ENCODE data around the gene DQX1. TPM values are rescaled to one million over a fixed set of nuclear protein-coding genes. Genes with fewer than 3 reads are reported as not detected.

Gene DQX1
- total and polyA plus RNA-seq, 2 experiments from 2014 or later: 0.32 to 0.52 TPM

- TF ChIP-seq, protein P1, sequence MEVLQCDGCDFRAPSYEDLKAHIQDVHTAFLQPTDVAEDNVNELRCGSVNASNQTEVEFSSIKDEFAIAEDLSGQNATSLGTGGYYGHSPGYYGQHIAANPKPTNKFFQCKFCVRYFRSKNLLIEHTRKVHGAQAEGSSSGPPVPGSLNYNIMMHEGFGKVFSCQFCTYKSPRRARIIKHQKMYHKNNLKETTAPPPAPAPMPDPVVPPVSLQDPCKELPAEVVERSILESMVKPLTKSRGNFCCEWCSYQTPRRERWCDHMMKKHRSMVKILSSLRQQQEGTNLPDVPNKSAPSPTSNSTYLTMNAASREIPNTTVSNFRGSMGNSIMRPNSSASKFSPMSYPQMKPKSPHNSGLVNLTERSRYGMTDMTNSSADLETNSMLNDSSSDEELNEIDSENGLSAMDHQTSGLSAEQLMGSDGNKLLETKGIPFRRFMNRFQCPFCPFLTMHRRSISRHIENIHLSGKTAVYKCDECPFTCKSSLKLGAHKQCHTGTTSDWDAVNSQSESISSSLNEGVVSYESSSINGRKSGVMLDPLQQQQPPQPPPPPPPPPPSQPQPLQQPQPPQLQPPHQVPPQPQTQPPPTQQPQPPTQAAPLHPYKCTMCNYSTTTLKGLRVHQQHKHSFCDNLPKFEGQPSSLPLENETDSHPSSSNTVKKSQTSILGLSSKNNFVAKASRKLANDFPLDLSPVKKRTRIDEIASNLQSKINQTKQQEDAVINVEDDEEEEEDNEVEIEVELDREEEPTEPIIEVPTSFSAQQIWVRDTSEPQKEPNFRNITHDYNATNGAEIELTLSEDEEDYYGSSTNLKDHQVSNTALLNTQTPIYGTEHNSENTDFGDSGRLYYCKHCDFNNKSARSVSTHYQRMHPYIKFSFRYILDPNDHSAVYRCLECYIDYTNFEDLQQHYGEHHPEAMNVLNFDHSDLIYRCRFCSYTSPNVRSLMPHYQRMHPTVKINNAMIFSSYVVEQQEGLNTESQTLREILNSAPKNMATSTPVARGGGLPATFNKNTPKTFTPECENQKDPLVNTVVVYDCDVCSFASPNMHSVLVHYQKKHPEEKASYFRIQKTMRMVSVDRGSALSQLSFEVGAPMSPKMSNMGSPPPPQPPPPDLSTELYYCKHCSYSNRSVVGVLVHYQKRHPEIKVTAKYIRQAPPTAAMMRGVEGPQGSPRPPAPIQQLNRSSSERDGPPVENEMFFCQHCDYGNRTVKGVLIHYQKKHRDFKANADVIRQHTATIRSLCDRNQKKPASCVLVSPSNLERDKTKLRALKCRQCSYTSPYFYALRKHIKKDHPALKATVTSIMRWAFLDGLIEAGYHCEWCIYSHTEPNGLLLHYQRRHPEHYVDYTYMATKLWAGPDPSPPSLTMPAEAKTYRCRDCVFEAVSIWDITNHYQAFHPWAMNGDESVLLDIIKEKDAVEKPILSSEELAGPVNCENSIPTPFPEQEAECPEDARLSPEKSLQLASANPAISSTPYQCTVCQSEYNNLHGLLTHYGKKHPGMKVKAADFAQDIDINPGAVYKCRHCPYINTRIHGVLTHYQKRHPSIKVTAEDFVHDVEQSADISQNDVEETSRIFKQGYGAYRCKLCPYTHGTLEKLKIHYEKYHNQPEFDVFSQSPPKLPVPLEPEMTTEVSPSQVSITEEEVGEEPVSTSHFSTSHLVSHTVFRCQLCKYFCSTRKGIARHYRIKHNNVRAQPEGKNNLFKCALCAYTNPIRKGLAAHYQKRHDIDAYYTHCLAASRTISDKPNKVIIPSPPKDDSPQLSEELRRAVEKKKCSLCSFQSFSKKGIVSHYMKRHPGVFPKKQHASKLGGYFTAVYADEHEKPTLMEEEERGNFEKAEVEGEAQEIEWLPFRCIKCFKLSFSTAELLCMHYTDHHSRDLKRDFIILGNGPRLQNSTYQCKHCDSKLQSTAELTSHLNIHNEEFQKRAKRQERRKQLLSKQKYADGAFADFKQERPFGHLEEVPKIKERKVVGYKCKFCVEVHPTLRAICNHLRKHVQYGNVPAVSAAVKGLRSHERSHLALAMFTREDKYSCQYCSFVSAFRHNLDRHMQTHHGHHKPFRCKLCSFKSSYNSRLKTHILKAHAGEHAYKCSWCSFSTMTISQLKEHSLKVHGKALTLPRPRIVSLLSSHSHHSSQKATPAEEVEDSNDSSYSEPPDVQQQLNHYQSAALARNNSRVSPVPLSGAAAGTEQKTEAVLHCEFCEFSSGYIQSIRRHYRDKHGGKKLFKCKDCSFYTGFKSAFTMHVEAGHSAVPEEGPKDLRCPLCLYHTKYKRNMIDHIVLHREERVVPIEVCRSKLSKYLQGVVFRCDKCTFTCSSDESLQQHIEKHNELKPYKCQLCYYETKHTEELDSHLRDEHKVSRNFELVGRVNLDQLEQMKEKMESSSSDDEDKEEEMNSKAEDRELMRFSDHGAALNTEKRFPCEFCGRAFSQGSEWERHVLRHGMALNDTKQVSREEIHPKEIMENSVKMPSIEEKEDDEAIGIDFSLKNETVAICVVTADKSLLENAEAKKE (CRISPR knock-in tag; IDR thresholded peaks at IDR 0.05): no peak
- TF ChIP-seq EZH2 (IDR thresholded peaks at IDR 0.05; ENCODE audit: low read depth, unreplicated experiment): no peak
- TF ChIP-seq, protein P2, sequence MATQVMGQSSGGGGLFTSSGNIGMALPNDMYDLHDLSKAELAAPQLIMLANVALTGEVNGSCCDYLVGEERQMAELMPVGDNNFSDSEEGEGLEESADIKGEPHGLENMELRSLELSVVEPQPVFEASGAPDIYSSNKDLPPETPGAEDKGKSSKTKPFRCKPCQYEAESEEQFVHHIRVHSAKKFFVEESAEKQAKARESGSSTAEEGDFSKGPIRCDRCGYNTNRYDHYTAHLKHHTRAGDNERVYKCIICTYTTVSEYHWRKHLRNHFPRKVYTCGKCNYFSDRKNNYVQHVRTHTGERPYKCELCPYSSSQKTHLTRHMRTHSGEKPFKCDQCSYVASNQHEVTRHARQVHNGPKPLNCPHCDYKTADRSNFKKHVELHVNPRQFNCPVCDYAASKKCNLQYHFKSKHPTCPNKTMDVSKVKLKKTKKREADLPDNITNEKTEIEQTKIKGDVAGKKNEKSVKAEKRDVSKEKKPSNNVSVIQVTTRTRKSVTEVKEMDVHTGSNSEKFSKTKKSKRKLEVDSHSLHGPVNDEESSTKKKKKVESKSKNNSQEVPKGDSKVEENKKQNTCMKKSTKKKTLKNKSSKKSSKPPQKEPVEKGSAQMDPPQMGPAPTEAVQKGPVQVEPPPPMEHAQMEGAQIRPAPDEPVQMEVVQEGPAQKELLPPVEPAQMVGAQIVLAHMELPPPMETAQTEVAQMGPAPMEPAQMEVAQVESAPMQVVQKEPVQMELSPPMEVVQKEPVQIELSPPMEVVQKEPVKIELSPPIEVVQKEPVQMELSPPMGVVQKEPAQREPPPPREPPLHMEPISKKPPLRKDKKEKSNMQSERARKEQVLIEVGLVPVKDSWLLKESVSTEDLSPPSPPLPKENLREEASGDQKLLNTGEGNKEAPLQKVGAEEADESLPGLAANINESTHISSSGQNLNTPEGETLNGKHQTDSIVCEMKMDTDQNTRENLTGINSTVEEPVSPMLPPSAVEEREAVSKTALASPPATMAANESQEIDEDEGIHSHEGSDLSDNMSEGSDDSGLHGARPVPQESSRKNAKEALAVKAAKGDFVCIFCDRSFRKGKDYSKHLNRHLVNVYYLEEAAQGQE (IDR thresholded peaks at IDR 0.05; ENCODE audit: unreplicated experiment): no peak
Observed at GRCh38 chr2:74560591-74560990, 34.6 kb upstream of the DQX1 start (continued).

- H3K9me2 ChIP-seq (ENCODE audit: insufficient read depth): no peaks in the 10 kb centered on the region
- Mint-ChIP-seq H3K4me3 (peak overlapping the region; percentile 18; the same call in 1 of the 3 replicates), H3K27ac (no peak overlapping the region), H3K27me3 (ENCODE audit: insufficient read depth, low read depth, poor library complexity) (peaks cover 45% of the 10 kb centered on the region), H3K36me3 (ENCODE audit: low read depth) (no peaks in the 10 kb centered on the region), H3K9me3 (no peaks in the 10 kb centered on the region), H3K4me1 (peaks cover 19% of the 10 kb centered on the region)
- no peak overlapping the region for H3K4me3 ChIP-seq
- no peaks in the 10 kb centered on the region for H4K20me1 ChIP-seq (replicated peaks; ENCODE audit: insufficient read depth)
- DNase-seq (ENCODE audit: low spot score) (peak; percentile 65), ATAC-seq (peak; percentile 61)
- H3K79me2 ChIP-seq (replicated peaks; ENCODE audit: insufficient read depth): no peaks in the 10 kb centered on the region
- H3K4me2 ChIP-seq: peak overlapping the region; percentile 36; the same call in 1 of the 2 replicates
- no peak overlapping the region for H2AFZ ChIP-seq
- no peak overlapping the region for H3K27ac ChIP-seq (ENCODE audit: low read depth)
- no peaks in the 10 kb centered on the region for H3F3A ChIP-seq (replicated peaks; ENCODE audit: low read depth)
- peaks cover 10% of the 10 kb centered on the region for H3K4me1 ChIP-seq (ENCODE audit: insufficient read depth)
- no peak for TF ChIP-seq JUNB (IDR thresholded peaks at IDR 0.05; ENCODE audit: unreplicated experiment)
- TF ChIP-seq, protein P2 (IDR thresholded peaks at IDR 0.05; ENCODE audit: unreplicated experiment): no peak
- no peak for TF ChIP-seq EZH2phosphoT487 (IDR thresholded peaks at IDR 0.05; ENCODE audit: unreplicated experiment)
- TF ChIP-seq, protein P3, sequence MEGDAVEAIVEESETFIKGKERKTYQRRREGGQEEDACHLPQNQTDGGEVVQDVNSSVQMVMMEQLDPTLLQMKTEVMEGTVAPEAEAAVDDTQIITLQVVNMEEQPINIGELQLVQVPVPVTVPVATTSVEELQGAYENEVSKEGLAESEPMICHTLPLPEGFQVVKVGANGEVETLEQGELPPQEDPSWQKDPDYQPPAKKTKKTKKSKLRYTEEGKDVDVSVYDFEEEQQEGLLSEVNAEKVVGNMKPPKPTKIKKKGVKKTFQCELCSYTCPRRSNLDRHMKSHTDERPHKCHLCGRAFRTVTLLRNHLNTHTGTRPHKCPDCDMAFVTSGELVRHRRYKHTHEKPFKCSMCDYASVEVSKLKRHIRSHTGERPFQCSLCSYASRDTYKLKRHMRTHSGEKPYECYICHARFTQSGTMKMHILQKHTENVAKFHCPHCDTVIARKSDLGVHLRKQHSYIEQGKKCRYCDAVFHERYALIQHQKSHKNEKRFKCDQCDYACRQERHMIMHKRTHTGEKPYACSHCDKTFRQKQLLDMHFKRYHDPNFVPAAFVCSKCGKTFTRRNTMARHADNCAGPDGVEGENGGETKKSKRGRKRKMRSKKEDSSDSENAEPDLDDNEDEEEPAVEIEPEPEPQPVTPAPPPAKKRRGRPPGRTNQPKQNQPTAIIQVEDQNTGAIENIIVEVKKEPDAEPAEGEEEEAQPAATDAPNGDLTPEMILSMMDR (conservative IDR thresholded peaks at IDR 0.05; ENCODE audit: low read depth in 2 of 2): 0 out of 4 replicates have a peak, but pooled peaks of 1 of the 2 experiments have one; percentile 3
- TF ChIP-seq POLR2AphosphoS5 (IDR thresholded peaks at IDR 0.05; ENCODE audit: low read depth): no peak
- TF ChIP-seq ZNF114 (CRISPR knock-in tag; IDR thresholded peaks at IDR 0.05): no peak
- peaks cover 52% of the 10 kb centered on the region for H3K27me3 ChIP-seq (ENCODE audit: insufficient read depth)
- no peaks in the 10 kb centered on the region for H3K36me3 ChIP-seq (ENCODE audit: insufficient read depth)
Observed at GRCh38 chr2:74559912-74560311, 33.9 kb upstream of the DQX1 start.

All from GM23338 (cell line).